CD4-positive, alpha-beta T cell (primary cell): ENCODE results near the gene NCKAP5. TPM values are rescaled to one million over a fixed set of nuclear protein-coding genes. Genes with fewer than 3 reads are reported as not detected.

Experiments
- ATAC-seq: fragments of 200-7000 bp; cut with Tn5 transposase; one replicate; pipeline ENCODE4 v1.10.0; 2022; ENCODE audit warnings: mild to moderate bottlenecking; ENCODE audit not compliant: poor library complexity
- CTCF ChIA-PET: fragments of 350-600 bp; sonication (Branson Sonifier 250); formaldehyde crosslinking; loops from one replicate; lab custom pipeline; 2021; ENCODE audit warnings: antibody characterized with exemption, inconsistent platforms; lab: Charles Lee
- POLR2A ChIA-PET: fragments of 350-600 bp; sonication (Branson Sonifier 250); formaldehyde crosslinking; loops from one replicate; lab custom pipeline; 2021; ENCODE audit warnings: antibody characterized with exemption, inconsistent platforms; lab: Charles Lee
- DNase-seq, 14 experiments: peaks; one replicate each; pipeline ENCODE4 v3.0.0-alpha.2; 2013 to 2020; ENCODE audit warnings: mixed read lengths in 2 of 14
- H3K27ac ChIP-seq, 2 donors: one replicate each; pipeline versions ENCODE4 v1.5.1 to v1.7.0; 2013; ENCODE audit warnings: low read length in 2 of 2, low read depth in 1 of 2, mild to moderate bottlenecking in 1 of 2
- H3K27me3 ChIP-seq, 2 experiments: 1 replicate in 1 of 2; 2 replicates in 1 of 2; pipeline versions ENCODE4 v1.6.1 to v1.7.0; 2013; ENCODE audit warnings: low read length in 2 of 2, control low read depth in 1 of 2, mild to moderate bottlenecking in 1 of 2, moderate library complexity in 1 of 2; ENCODE audit not compliant: insufficient read depth in 2 of 2, control insufficient read depth in 1 of 2
- H3K36me3 ChIP-seq: one replicate; pipeline ENCODE4 v1.6.1; 2013; ENCODE audit warnings: low read length, control low read depth; ENCODE audit not compliant: insufficient read depth
- H3K4me1 ChIP-seq: one replicate; pipeline ENCODE4 v1.6.1; 2013; ENCODE audit warnings: low read length, control low read depth; ENCODE audit not compliant: insufficient read depth
- H3K4me3 ChIP-seq: one replicate; pipeline ENCODE4 v1.5.1; 2013; ENCODE audit warnings: mild to moderate bottlenecking, low read length, moderate library complexity
- H3K9me3 ChIP-seq, 2 experiments: 1 replicate in 1 of 2; 2 replicates in 1 of 2; pipeline versions ENCODE4 v1.6.1 to v1.7.0; 2013; ENCODE audit warnings: low read length in 2 of 2, mild to moderate bottlenecking in 2 of 2, control low read depth in 1 of 2, moderate library complexity in 1 of 2; ENCODE audit not compliant: control insufficient read depth in 1 of 2, insufficient read depth in 1 of 2
- H3K27ac Mint-ChIP-seq: one replicate; pipeline ENCODE4 v1.8.0; 2020; ENCODE audit warnings: mixed read lengths
- H3K27me3 Mint-ChIP-seq: one replicate; pipeline ENCODE4 v1.8.0; 2021; ENCODE audit warnings: mixed read lengths
- H3K36me3 Mint-ChIP-seq: one replicate; pipeline ENCODE4 v1.8.0; 2021; ENCODE audit warnings: low read depth, mixed read lengths
- H3K4me1 Mint-ChIP-seq: one replicate; pipeline ENCODE4 v1.8.0; 2021; ENCODE audit warnings: low read depth, mixed read lengths
- H3K4me3 Mint-ChIP-seq: one replicate; pipeline ENCODE4 v1.8.0; 2020; ENCODE audit warnings: mild to moderate bottlenecking, mixed read lengths
- H3K9me3 Mint-ChIP-seq: one replicate; pipeline ENCODE4 v1.8.0; 2020; ENCODE audit warnings: mixed read lengths
- CTCF ChIP-seq: fragments of 200-600 bp; IDR thresholded peaks from one replicate; pipeline ENCODE4 v1.8.0; 2022; ENCODE audit warnings: antibody characterized with exemption, mild to moderate bottlenecking
- intact Hi-C, 2 experiments: fragments of 100-400 bp; cut with DNase I in 1 of 2; cut with micrococcal nuclease in 1 of 2; formaldehyde crosslinking; loops; one replicate each; pipeline versions ENCODE4 v1.15.1 to v1.9.0; 2023 to 2025; cut with DNase I, micrococcal nuclease
- total RNA-seq, 174 experiments: library from RNA in 2 of 174; stranded (reverse) in 2 of 174; gene quantifications; one replicate each; pipeline ENCODE4 v1.2.3 and lab custom pipeline; 2021 to 2026

The NCKAP5 gene
- total RNA-seq, 2 experiments from 2014 or later, result not detected

- Mint-ChIP-seq H3K27me3 (no peaks in the 10 kb centered on the region), H3K27ac (no peak overlapping the region), H3K9me3 (no peaks in the 10 kb centered on the region), H3K4me3 (no peak overlapping the region), H3K4me1 (no peaks in the 10 kb centered on the region), H3K36me3 (no peaks in the 10 kb centered on the region)
- Histone ChIP-seq H3K36me3 (no peaks in the 10 kb centered on the region), H3K4me1 (no peaks in the 10 kb centered on the region), H3K9me3 (no peaks in the 10 kb centered on the region), H3K27ac (no peak overlapping the region), H3K4me3 (no peak overlapping the region), H3K27me3 (no peaks in the 10 kb centered on the region)
- intact Hi-C loops, result no loop called here
- ChIA-PET CTCF (no interaction called here), POLR2A (no interaction called here)
- ATAC-seq, result no peak
- no peak for DNase-seq
- no peak for TF ChIP-seq CTCF
Measured at GRCh38 chr2:133241224-133241571, 327.1 kb downstream of the NCKAP5 start.

DNA sequence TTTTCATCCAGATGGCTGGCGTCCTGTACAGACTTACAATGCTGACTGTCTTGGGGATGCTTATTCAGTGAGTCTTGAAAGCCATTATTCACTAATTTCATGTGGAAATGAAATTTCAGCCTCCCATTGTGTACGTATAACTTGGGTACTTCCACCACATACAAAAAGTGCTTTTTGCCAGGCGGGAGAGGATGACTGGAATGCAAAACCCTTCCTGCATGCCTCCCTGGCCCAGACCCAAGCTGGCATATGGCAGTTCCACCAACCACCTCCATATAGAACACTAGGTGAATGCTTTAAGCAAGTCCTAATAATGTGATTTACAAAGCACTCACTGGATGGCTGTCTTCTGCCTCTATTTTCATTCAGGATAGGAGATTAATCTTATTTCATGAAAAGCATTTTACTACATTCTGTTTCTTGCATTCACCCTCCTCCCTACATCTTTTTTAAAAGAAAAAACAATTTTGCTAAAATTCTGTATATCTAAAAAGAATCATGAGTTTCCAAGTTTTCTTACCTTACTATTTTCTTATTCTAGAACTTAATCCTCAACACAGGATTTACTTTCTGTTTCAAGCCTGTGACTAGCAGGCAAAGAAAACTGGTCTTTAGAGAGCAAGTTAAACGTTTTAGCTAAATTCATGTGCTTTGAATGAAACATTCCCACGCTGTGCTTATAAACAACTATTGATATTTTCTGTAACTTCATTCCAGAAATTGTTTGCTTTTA lies 327.6 kb downstream of the NCKAP5 start:
- TF ChIP-seq CTCF, result no peak
- no peaks in the 10 kb centered on the region for H3K27me3 ChIP-seq
- no peak overlapping the region for H3K27ac ChIP-seq
- CTCF ChIA-PET, result no interaction called here
- intact Hi-C loops, result no loop called here
- DNase-seq (no peak), ATAC-seq (no peak)
- no peaks in the 10 kb centered on the region for H3K9me3 ChIP-seq
- H3K27me3 Mint-ChIP-seq, result no peaks in the 10 kb centered on the region
- H3K4me3 ChIP-seq, result no peak overlapping the region
- H3K4me1 ChIP-seq, result no peaks in the 10 kb centered on the region
- POLR2A ChIA-PET, result no interaction called here
- H3K36me3 Mint-ChIP-seq, result no peaks in the 10 kb centered on the region
- H3K4me1 Mint-ChIP-seq, result no peaks in the 10 kb centered on the region
- no peaks in the 10 kb centered on the region for H3K36me3 ChIP-seq
- no peak overlapping the region for H3K4me3 Mint-ChIP-seq
- no peaks in the 10 kb centered on the region for H3K9me3 Mint-ChIP-seq
- no peak overlapping the region for H3K27ac Mint-ChIP-seq

DNA sequence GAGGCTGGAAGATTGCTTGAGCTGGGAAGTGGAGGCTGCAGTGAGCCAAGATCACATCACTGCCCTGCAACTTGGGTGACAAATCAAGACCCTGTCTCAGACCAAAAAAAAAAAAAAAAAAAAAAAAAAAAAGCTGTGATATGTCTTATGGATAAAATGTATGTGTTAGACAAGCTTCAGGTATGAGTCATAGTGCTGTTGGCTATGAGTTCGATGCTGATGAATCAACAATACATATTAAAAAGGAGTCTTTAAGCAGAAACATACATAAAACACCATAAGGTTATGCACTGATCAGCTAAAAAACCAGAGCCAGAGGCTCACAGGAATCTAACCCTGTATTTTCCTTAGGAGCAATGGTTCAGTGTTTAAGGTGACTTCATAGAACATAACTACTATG lies 332.3 kb downstream of the NCKAP5 start:
- TF ChIP-seq CTCF, result no peak
- DNase-seq, result no peak
- Mint-ChIP-seq H3K4me3 (no peak overlapping the region), H3K4me1 (no peaks in the 10 kb centered on the region), H3K27ac (no peak overlapping the region), H3K27me3 (no peaks in the 10 kb centered on the region), H3K9me3 (peaks cover 1% of the 10 kb centered on the region), H3K36me3 (no peaks in the 10 kb centered on the region)
- ChIA-PET CTCF (no interaction called here), POLR2A (no interaction called here)
- Histone ChIP-seq H3K4me3 (no peak overlapping the region), H3K9me3 (no peaks in the 10 kb centered on the region), H3K27me3 (no peaks in the 10 kb centered on the region), H3K36me3 (no peaks in the 10 kb centered on the region), H3K27ac (no peak overlapping the region), H3K4me1 (no peaks in the 10 kb centered on the region)
- intact Hi-C loops, result no loop called here
- ATAC-seq, result no peak
